Right renal cortex interstitium (tissue), 3 donors: Measurements from ENCODE around the gene PTPN2. TPM values are rescaled to one million over a fixed set of nuclear protein-coding genes. Genes with fewer than 3 reads are reported as not detected.
A peak's percentile ranks its signal among the peaks of the same experiment; 100 is the strongest.
"Not testable (repeated sequence)": the region's sequence is repeated elsewhere in the genome, so short reads cannot be mapped to it uniquely, and the experiment has no call there.

Source experiments
- DNase-seq, 3 donors: peaks; one replicate each; pipeline ENCODE4 v3.0.0-alpha.2; 2013; ENCODE audit warnings: low read depth in 3 of 3, low spot score in 2 of 3
- polyA plus RNA-seq, 3 donors: library from polyadenylated mRNA; unstranded; fragments of 120-200 nt; gene quantifications; one replicate each; pipeline ENCODE4 v1.2.1, GENCODE V29; 2013; ENCODE audit not compliant: insufficient read length in 3 of 3

PTPN2 gene
- 10 to 100 TPM; 55.4 to 57.9 (median 57.8) TPM for polyA plus RNA-seq

GRCh38 chr18:12883684-12884405, at the start of gene PTPN2:
Gene PTPN2, minus strand, starts transcription at chr18:12884237. Its CDS starts 96 bp downstream, at chr18:12884141.
- DNase-seq = peak; percentile 86 to 92 (median 88)

- DNase-seq = no peak
Observed at GRCh38 chr18:12933327-12933726, 49.3 kb upstream of the PTPN2 start.

GRCh38 chr18:12930908-12931307, 46.9 kb upstream of the PTPN2 start:
- no peak for DNase-seq

GRCh38 chr18:12930376-12930775, 46.3 kb upstream of the PTPN2 start:
- DNase-seq = no peak

GRCh38 chr18:12929477-12930083, 45.5 kb upstream of the PTPN2 start:
- DNase-seq = no peak

- no peak for DNase-seq
Observed at GRCh38 chr18:12928641-12929040, 44.6 kb upstream of the PTPN2 start.

- no peak for DNase-seq
Observed at GRCh38 chr18:12928206-12928605, 44.2 kb upstream of the PTPN2 start.

GRCh38 chr18:12924616-12925015, 40.6 kb upstream of the PTPN2 start:
- DNase-seq = no peak

GRCh38 chr18:12922266-12922665, 38.2 kb upstream of the PTPN2 start:
- no peak for DNase-seq

- no peak for DNase-seq
Observed at GRCh38 chr18:12921178-12921577, 37.1 kb upstream of the PTPN2 start.

- DNase-seq = no peak
Observed at GRCh38 chr18:12911929-12912703, 28.1 kb upstream of the PTPN2 start.

GRCh38 chr18:12911025-12911928, 27.2 kb upstream of the PTPN2 start:
- peak in 1 of 3 donors; percentile 26 for DNase-seq

GRCh38 chr18:12908706-12909105, 24.7 kb upstream of the PTPN2 start:
- no peak for DNase-seq

GRCh38 chr18:12907258-12907925, 23.4 kb upstream of the PTPN2 start:
- DNase-seq = no peak

- no peak for DNase-seq
Observed at GRCh38 chr18:12906773-12907172, 22.7 kb upstream of the PTPN2 start.

- DNase-seq = no peak
Observed at GRCh38 chr18:12906119-12906518, 22.1 kb upstream of the PTPN2 start.

GRCh38 chr18:12904012-12904516, 20.0 kb upstream of the PTPN2 start:
- DNase-seq = no peak

- DNase-seq = not testable (repeated sequence)
Observed at GRCh38 chr18:12901208-12901607, 17.2 kb upstream of the PTPN2 start.

- DNase-seq = not testable (repeated sequence)
Observed at GRCh38 chr18:12896784-12897333, 12.8 kb upstream of the PTPN2 start.
